OCI-LY7 (cell line): ENCODE measurements around the gene SNTB2. TPM values are rescaled to one million over a fixed set of nuclear protein-coding genes. Genes with fewer than 3 reads are reported as not detected.

Experiments
- BruUV-seq: library from RNA; stranded (reverse); fragments of 400-500 nt; replicated peaks from 2 replicates; lab custom pipeline; 2021; lab: Mats Ljungman, UMichigan
- CTCF ChIA-PET: fragments of 300-600 bp; sonication (Branson Sonifier 250); formaldehyde crosslinking; loops from one replicate; lab custom pipeline; 2022; ENCODE audit warnings: antibody characterized with exemption; ENCODE audit not compliant: unreplicated experiment; lab: Charles Lee
- POLR2A ChIA-PET: fragments of 300-600 bp; sonication (Branson Sonifier 250); formaldehyde crosslinking; loops from one replicate; lab custom pipeline; 2022; ENCODE audit warnings: antibody characterized with exemption; lab: Charles Lee
- DNase-seq: peaks from one replicate; pipeline ENCODE4 v3.0.0-alpha.2; 2015; ENCODE audit warnings: low spot score
- H2AFZ ChIP-seq: fragments of 200-600 bp; sonication (generic), shearing (Covaris generic); 2 replicates; pipeline ENCODE4 v1.6.1; 2014; ENCODE audit warnings: mild to moderate bottlenecking, antibody characterized with exemption, low read length, moderate library complexity
- H3K27ac ChIP-seq: fragments of 200-600 bp; sonication (generic); 2 replicates; pipeline ENCODE4 v1.5.1; 2014; ENCODE audit warnings: mixed run types, low read depth, mild to moderate bottlenecking, moderate library complexity, low read length, inconsistent platforms; ENCODE audit not compliant: poor library complexity, severe bottlenecking
- H3K36me3 ChIP-seq: fragments of 200-600 bp; sonication (generic); 2 replicates; pipeline ENCODE4 v1.6.1; 2014; ENCODE audit warnings: mild to moderate bottlenecking, antibody characterized with exemption, low read length, moderate library complexity, mixed read lengths; ENCODE audit not compliant: insufficient read depth
- H3K4me1 ChIP-seq: fragments of 200-600 bp; sonication (generic); 2 replicates; pipeline ENCODE4 v1.5.1; 2014; ENCODE audit warnings: mild to moderate bottlenecking, low read length; ENCODE audit not compliant: insufficient read depth, poor library complexity, severe bottlenecking
- H3K4me2 ChIP-seq: fragments of 200-600 bp; sonication (generic); 2 replicates; pipeline ENCODE4 v1.6.1; 2014; ENCODE audit warnings: mild to moderate bottlenecking, low read length
- H3K4me3 ChIP-seq: fragments of 200-600 bp; sonication (generic); 2 replicates; pipeline ENCODE4 v1.5.1; 2014; ENCODE audit warnings: mild to moderate bottlenecking, low read depth, low read length; ENCODE audit not compliant: poor library complexity, severe bottlenecking
- H3K79me2 ChIP-seq: fragments of 200-600 bp; sonication (generic); 2 replicates; pipeline ENCODE4 v1.6.1; 2016; ENCODE audit warnings: low read depth, mild to moderate bottlenecking, low read length, moderate library complexity, mixed read lengths; ENCODE audit not compliant: insufficient read depth
- H3K9me2 ChIP-seq: fragments of 200-600 bp; sonication (generic); 2 replicates; pipeline ENCODE4 v1.6.1; 2016; ENCODE audit warnings: mild to moderate bottlenecking, low read length, mixed read lengths; ENCODE audit not compliant: insufficient read depth
- H3K9me3 ChIP-seq: fragments of 200-600 bp; sonication (generic); 2 replicates; pipeline ENCODE4 v1.6.1; 2014; ENCODE audit warnings: mild to moderate bottlenecking, mixed run types, low read length, mixed read lengths
- H4K20me1 ChIP-seq: fragments of 200-600 bp; sonication (generic); 2 replicates; pipeline ENCODE4 v1.6.1; 2014; ENCODE audit warnings: mild to moderate bottlenecking, antibody characterized with exemption, low read length, moderate library complexity, mixed read lengths; ENCODE audit not compliant: insufficient read depth
- EZH2phosphoT487 ChIP-seq: fragments of 200-600 bp; sonication (generic); IDR thresholded peaks from 2 replicates; pipeline ENCODE4 v1.6.1; 2018; ENCODE audit warnings: low read depth, borderline replicate concordance, mild to moderate bottlenecking, mixed run types, antibody characterized with exemption, low read length, moderate library complexity, mixed read lengths
- intact Hi-C: fragments of 100-400 bp; cut with micrococcal nuclease; formaldehyde crosslinking; loops from one replicate; pipeline ENCODE4 v1.10.0; 2022; ENCODE audit not compliant: unreplicated experiment
- total RNA-seq, 2 experiments: library from RNA; depleted of rRNA in 1 of 2; stranded (reverse); fragments of >200 nt in 1 of 2; shearing (Covaris generic) in 1 of 2; gene quantifications; 2 replicates each; pipeline ENCODE4 v1.2.3, GENCODE V29; 2014 to 2022
- TF ChIP-seq, protein P1 (sequence below): fragments of 200-600 bp; sonication (generic); conservative IDR thresholded peaks from 2 replicates; pipeline ENCODE4 v1.5.1; 2014; ENCODE audit warnings: mild to moderate bottlenecking, antibody characterized with exemption, low read length, moderate library complexity, mixed read lengths

The SNTB2 gene
- total RNA-seq, 2 experiments from 2014 or later: 21.2 to 34.1 TPM

DNA sequence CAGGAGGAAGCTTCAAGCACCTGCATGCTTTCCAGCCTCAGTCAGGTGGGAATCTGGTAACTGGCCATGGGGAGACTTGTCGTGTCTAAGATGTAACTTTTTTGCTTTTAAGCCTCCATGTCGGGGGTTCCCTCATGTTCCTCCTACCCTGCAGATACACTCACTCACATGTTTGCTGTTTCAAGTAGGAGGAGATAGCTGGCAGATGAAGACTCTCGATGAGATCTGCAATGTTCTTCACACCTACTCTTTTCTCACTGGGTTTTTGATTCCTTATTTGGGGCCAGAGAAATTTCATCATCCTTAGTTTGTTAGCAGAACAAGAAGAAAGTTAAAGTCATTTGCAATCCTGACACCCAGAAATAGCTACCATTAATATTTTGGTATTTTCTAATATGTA lies 29.8 kb upstream of the SNTB2 start:
- ChIA-PET CTCF (no interaction called here), POLR2A (interaction anchor here (0.6 to 1.3 kb wide), 5 partner anchors 8 to 53 kb away, joined by 3 to 5 read pairs (median 3); no protein-coding TSS in a partner anchor)
- Histone ChIP-seq H3K9me3 (no peaks in the 10 kb centered on the region), H2AFZ (no peak overlapping the region), H3K36me3 (peaks cover 95% of the 10 kb centered on the region), H3K4me3 (no peak overlapping the region), H3K9me2 (no peaks in the 10 kb centered on the region), H3K4me2 (no peak overlapping the region), H3K27ac (no peak overlapping the region), H3K4me1 (no peaks in the 10 kb centered on the region), H3K79me2 (no peaks in the 10 kb centered on the region), H4K20me1 (no peaks in the 10 kb centered on the region)
- no peak for TF ChIP-seq EZH2phosphoT487
- TF ChIP-seq, protein P1, sequence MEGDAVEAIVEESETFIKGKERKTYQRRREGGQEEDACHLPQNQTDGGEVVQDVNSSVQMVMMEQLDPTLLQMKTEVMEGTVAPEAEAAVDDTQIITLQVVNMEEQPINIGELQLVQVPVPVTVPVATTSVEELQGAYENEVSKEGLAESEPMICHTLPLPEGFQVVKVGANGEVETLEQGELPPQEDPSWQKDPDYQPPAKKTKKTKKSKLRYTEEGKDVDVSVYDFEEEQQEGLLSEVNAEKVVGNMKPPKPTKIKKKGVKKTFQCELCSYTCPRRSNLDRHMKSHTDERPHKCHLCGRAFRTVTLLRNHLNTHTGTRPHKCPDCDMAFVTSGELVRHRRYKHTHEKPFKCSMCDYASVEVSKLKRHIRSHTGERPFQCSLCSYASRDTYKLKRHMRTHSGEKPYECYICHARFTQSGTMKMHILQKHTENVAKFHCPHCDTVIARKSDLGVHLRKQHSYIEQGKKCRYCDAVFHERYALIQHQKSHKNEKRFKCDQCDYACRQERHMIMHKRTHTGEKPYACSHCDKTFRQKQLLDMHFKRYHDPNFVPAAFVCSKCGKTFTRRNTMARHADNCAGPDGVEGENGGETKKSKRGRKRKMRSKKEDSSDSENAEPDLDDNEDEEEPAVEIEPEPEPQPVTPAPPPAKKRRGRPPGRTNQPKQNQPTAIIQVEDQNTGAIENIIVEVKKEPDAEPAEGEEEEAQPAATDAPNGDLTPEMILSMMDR: no peak
- no peak for DNase-seq
- intact Hi-C loops: no loop called here
- BruUV-seq: no TSS peak

DNA sequence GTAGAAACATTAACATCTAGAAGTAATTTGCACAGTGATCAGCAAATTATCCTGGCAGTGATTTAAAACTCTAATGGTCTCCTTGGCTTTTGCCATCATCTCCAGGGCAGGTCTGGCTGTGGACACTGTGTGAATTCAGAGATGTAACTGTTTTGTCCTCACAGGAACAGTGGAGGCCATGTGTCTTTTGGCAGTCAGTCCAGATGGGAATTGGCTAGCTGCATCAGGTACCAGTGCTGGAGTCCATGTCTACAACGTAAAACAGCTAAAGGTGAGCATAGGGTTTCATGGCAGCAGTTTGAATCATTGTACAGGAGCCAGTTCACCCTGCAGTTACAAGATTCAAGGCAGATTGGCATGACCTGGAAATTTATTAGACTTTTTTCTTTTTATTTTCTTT lies 26.8 kb upstream of the SNTB2 start:
- Histone ChIP-seq H3K4me3 (no peak overlapping the region), H4K20me1 (no peaks in the 10 kb centered on the region), H3K4me2 (no peak overlapping the region), H3K27ac (no peak overlapping the region), H3K9me3 (no peaks in the 10 kb centered on the region), H3K9me2 (no peaks in the 10 kb centered on the region), H3K36me3 (peaks cover 92% of the 10 kb centered on the region), H2AFZ (no peak overlapping the region), H3K79me2 (no peaks in the 10 kb centered on the region), H3K4me1 (no peaks in the 10 kb centered on the region)
- no peak for DNase-seq
- no peak for TF ChIP-seq EZH2phosphoT487
- TF ChIP-seq, protein P1: no peak
- no TSS peak for BruUV-seq
- ChIA-PET POLR2A (no interaction called here), CTCF (no interaction called here)
- intact Hi-C loops: no loop called here

DNA sequence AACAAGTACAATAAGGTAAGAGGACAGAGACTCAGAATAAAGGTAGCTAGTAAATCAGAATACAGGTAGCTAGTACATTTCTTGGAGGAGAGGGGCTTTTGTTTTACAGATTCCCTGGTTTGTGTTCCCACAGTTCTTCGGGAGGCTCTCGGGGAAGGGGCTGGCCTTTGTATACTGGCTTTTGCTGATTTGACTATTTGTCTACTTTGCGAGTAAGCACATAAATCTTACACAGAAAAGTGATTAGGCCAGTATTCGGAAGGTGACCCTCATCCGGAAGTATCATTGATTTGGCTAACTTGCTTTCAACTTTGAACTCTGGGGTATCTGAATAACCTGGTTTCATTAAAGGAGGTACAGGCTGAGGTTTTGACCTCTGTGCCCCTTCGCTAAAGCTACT lies 21.4 kb upstream of the SNTB2 start:
- H3K9me2 ChIP-seq: no peaks in the 10 kb centered on the region
- H3K4me1 ChIP-seq: no peaks in the 10 kb centered on the region
- no peaks in the 10 kb centered on the region for H3K9me3 ChIP-seq
- H4K20me1 ChIP-seq: no peaks in the 10 kb centered on the region
- no peak overlapping the region for H2AFZ ChIP-seq
- no peak overlapping the region for H3K27ac ChIP-seq
- DNase-seq: no peak
- H3K36me3 ChIP-seq: peaks cover 92% of the 10 kb centered on the region
- ChIA-PET CTCF (no interaction called here), POLR2A (interaction anchor here (1.4 kb wide), 1 partner anchor 9 kb away, joined by 3 read pairs; no protein-coding TSS in a partner anchor)
- intact Hi-C loops: no loop called here
- TF ChIP-seq, protein P1: no peak
- no peak for TF ChIP-seq EZH2phosphoT487
- no peaks in the 10 kb centered on the region for H3K79me2 ChIP-seq
- no peak overlapping the region for H3K4me2 ChIP-seq
- no TSS peak for BruUV-seq
- no peak overlapping the region for H3K4me3 ChIP-seq
